HepG2 (cell line): ENCODE results near the gene ZKSCAN5. TPM values are rescaled to one million over a fixed set of nuclear protein-coding genes. Genes with fewer than 3 reads are reported as not detected.
A peak's percentile ranks its signal among the peaks of the same experiment; 100 is the strongest.

Experiments
- ATAC-seq: fragments of 200-7000 bp; cut with Tn5 transposase; 3 replicates; pipeline ENCODE4 v1.9.1; 2020; ENCODE audit warnings: mild to moderate bottlenecking, moderate library complexity
- BruUV-seq: library from RNA; stranded (reverse); fragments of 400-500 nt; replicated peaks from 2 replicates; lab custom pipeline; 2021; lab: Mats Ljungman, UMichigan
- CTCF ChIA-PET: fragments of 300-600 bp; formaldehyde crosslinking; extraction: SDS; loops from one replicate; lab custom pipeline; 2021; ENCODE audit warnings: low total read pairs, inconsistent platforms, low intra/inter-chr PET ratio; lab: Yijun Ruan, JAX
- POLR2A ChIA-PET: fragments of 350-600 bp; sonication (Branson Sonifier 250); formaldehyde crosslinking; loops from one replicate; lab custom pipeline; 2020; ENCODE audit warnings: antibody characterized with exemption, inconsistent platforms; lab: Yijun Ruan, JAX
- DNase-seq: peaks from one replicate; pipeline ENCODE4 v3.0.0-alpha.2; 2015; ENCODE audit warnings: low spot score
- FAIRE-seq: peaks from 3 replicates; lab custom pipeline; 2011; peaks lifted over from hg19 to GRCh38; lab: Jason Lieb, UNC
- H2AFZ ChIP-seq: one replicate; pipeline ENCODE4 v1.6.1; 2011; ENCODE audit warnings: low read length, inconsistent platforms
- H3K27ac ChIP-seq: fragments of 300-600 bp; 3 replicates; pipeline ENCODE4 v1.8.0; 2011; ENCODE audit warnings: mixed run types, mild to moderate bottlenecking, mixed read lengths, low read length, inconsistent platforms; ENCODE audit not compliant: insufficient read depth; ENCODE audit errors: extremely low read length
- H3K27me3 ChIP-seq, 2 experiments: fragments of 200-600 bp in 1 of 2; 2 replicates in 1 of 2; 3 replicates in 1 of 2; pipeline versions ENCODE4 v1.6.0 to v1.8.0; 2011; ENCODE audit warnings: low read length in 2 of 2, mild to moderate bottlenecking in 2 of 2, moderate library complexity in 2 of 2, inconsistent platforms in 1 of 2; ENCODE audit not compliant: insufficient read depth in 2 of 2, control insufficient read depth in 1 of 2
- H3K36me3 ChIP-seq, 2 experiments: fragments of 200-600 bp in 1 of 2; replicated peaks in 1 of 2; 2 replicates in 1 of 2; 3 replicates in 1 of 2; pipeline versions ENCODE4 v1.5.1 to v1.8.0; 2011; ENCODE audit warnings: low read length in 2 of 2, inconsistent platforms in 1 of 2; ENCODE audit not compliant: insufficient read depth in 2 of 2, control insufficient read depth in 1 of 2
- H3K4me1 ChIP-seq: 2 replicates; pipeline ENCODE4 v1.5.1; 2012; ENCODE audit warnings: low read length, inconsistent platforms; ENCODE audit not compliant: insufficient read depth
- H3K4me2 ChIP-seq: 2 replicates; pipeline ENCODE4 v1.6.0; 2011; ENCODE audit warnings: low read depth, low read length, inconsistent platforms
- H3K4me3 ChIP-seq, 3 experiments: fragments of 200-600 bp in 1 of 3; sonication (generic), shearing (Covaris generic) in 1 of 3; replicated peaks in 1 of 3; 2 replicates each; pipeline ENCODE4 v1.5.1; 2011 to 2016; ENCODE audit warnings: low read length in 3 of 3, inconsistent platforms in 2 of 3, low read depth in 2 of 3, mild to moderate bottlenecking in 2 of 3, control low read depth in 1 of 3, mixed read lengths in 1 of 3; ENCODE audit not compliant: insufficient read depth in 1 of 3
- H3K79me2 ChIP-seq: one replicate; pipeline ENCODE4 v1.6.1; 2011; ENCODE audit warnings: low read length, inconsistent platforms; ENCODE audit not compliant: insufficient read depth
- H3K9ac ChIP-seq: 2 replicates; pipeline ENCODE4 v1.6.0; 2011; ENCODE audit warnings: mild to moderate bottlenecking, low read depth, low read length, inconsistent platforms; ENCODE audit not compliant: insufficient read depth
- H3K9me3 ChIP-seq: 2 replicates; pipeline ENCODE4 v1.5.1; 2012; ENCODE audit warnings: mild to moderate bottlenecking, low read length
- H4K20me1 ChIP-seq: 2 replicates; pipeline ENCODE4 v1.6.0; 2011; ENCODE audit warnings: inconsistent platforms, mild to moderate bottlenecking, low read length, moderate library complexity; ENCODE audit not compliant: insufficient read depth
- MAFF ChIP-seq: IDR thresholded peaks from 2 replicates; pipeline ENCODE4 v1.6.1; 2011; ENCODE audit warnings: low read depth, low read length, improper control_type of control experiment
- MAFK ChIP-seq, 2 experiments: IDR thresholded peaks in 1 of 2; conservative IDR thresholded peaks in 1 of 2; 2 replicates each; pipeline ENCODE4 v1.6.1; 2011; ENCODE audit warnings: improper control_type of control experiment in 2 of 2, low read length in 2 of 2
- REST ChIP-seq, 2 experiments: IDR thresholded peaks; 2 replicates each; pipeline ENCODE4 v1.6.1; 2011 to 2012; ENCODE audit warnings: low read length in 2 of 2, borderline replicate concordance in 1 of 2, low read depth in 1 of 2, mild to moderate bottlenecking in 1 of 2, moderate library complexity in 1 of 2
- ZNF629 ChIP-seq: sonication (generic); formaldehyde crosslinking; conservative IDR thresholded peaks from 2 replicates; pipeline ENCODE4 v1.5.0; 2020; ENCODE audit warnings: missing genetic modification reagents
- WGBS: methylation state at CpG from one replicate; pipeline ENCODE4 v1.1.6; 2017; ENCODE audit warnings: low lambda C conversion rate; 5-methylcytosine and 5-hydroxymethylcytosine counted together
- in situ Hi-C: cut with HindIII; loops from 2 replicates; pipeline ENCODE4 v1.10.0; 2017; ENCODE audit warnings: low pct_unique_long_range_greater_than_20kb; ENCODE audit not compliant: extremely low pct_ligation_motif_present
- intact Hi-C: fragments of 100-400 bp; cut with micrococcal nuclease; formaldehyde crosslinking; loops from one replicate; pipeline ENCODE4 v1.10.0; 2022; ENCODE audit not compliant: unreplicated experiment
- polyA plus RNA-seq, 8 experiments: library from polyadenylated mRNA; depleted of rRNA in 3 of 8; stranded (reverse) in 7 of 8; unstranded in 1 of 8; fragments of >200 nt; fragmentation: Illumina TruSeq in 4 of 8; extraction: Trizol in 4 of 8; gene quantifications; 2 replicates each; pipeline versions ENCODE4 v1.2.1 to v1.2.3, GENCODE V29; 2011 to 2016; ENCODE audit warnings: low read depth in 4 of 8, missing spikeins in 1 of 8, mixed read lengths in 1 of 8; ENCODE audit not compliant: insufficient read depth in 1 of 8
- total RNA-seq, 5 experiments: library from RNA; depleted of rRNA; stranded (reverse); fragments of >200 nt; fragmentation: Illumina TruSeq; extraction: Trizol; gene quantifications; 2 replicates each; pipeline ENCODE4 v1.2.3, GENCODE V29; 2016; ENCODE audit warnings: low read depth in 1 of 5

ZKSCAN5 gene
- total and polyA plus RNA-seq, 2 of the 13 experiments (the other 11 are each of a cell fraction or from before 2014, with no cell fraction given), result 5.5 to 11.7 TPM

GRCh38 chr7:99557196-99557607 lies 52.7 kb downstream of the ZKSCAN5 start:
- no peak overlapping the region for H2AFZ ChIP-seq
- DNase-seq (no peak), FAIRE-seq (no peak), ATAC-seq (no peak)
- H3K9ac ChIP-seq, result peak overlapping the region; percentile 100
- H3K4me1 ChIP-seq, result peaks cover 42% of the 10 kb centered on the region
- BruUV-seq, result no TSS peak
- H3K27ac ChIP-seq, result peak overlapping the region; percentile 95
- TF ChIP-seq MAFF, result peak; percentile 96
- TF ChIP-seq ZNF629 (CRISPR knock-in tag), result no peak
- peak; percentile 92 to 97 for TF ChIP-seq MAFK (conservative IDR thresholded peaks at IDR 0.05 in 1 of 2, IDR thresholded peaks at IDR 0.05 in 1 of 2; ENCODE audit: low read length in 2 of 2)
- peak in 1 of 2 experiments; percentile 87 for TF ChIP-seq REST (IDR thresholded peaks at IDR 0.05; ENCODE audit: borderline replicate concordance in 1 of 2, low read depth in 1 of 2, low read length in 2 of 2)
- H3K4me2 ChIP-seq, result peak overlapping the region; percentile 88
- ChIA-PET POLR2A (interaction anchor here (0.6 to 3.6 kb wide), 5 partner anchors 23 to 373 kb away, joined by 3 to 42 read pairs (median 13); partner anchors contain the start of genes ZKSCAN5 and ZNF394), CTCF (no interaction called here)
- peak overlapping the region; percentile 87 to 99 (median 98); a peak in 5 of 6 replicates for H3K4me3 ChIP-seq
- H3K27me3 ChIP-seq, result no peaks in the 10 kb centered on the region; a peak in 1 of 5 replicates
- intact Hi-C loops (loop anchor here (5.0 kb wide), 1 partner anchor 55 kb away; the partner anchor contains the start of genes ZKSCAN5 and ZNF394), in situ Hi-C loops (no loop called here)
- H3K9me3 ChIP-seq, result no peaks in the 10 kb centered on the region
- peaks cover 11 to 35% of the 10 kb centered on the region in 2 experiments for H3K36me3 ChIP-seq
- peaks cover 46% of the 10 kb centered on the region for H3K79me2 ChIP-seq
- 83% methylated on average over 4 of the region's 4 CpGs for WGBS
- H4K20me1 ChIP-seq, result peaks cover 5% of the 10 kb centered on the region; the same call in 1 of the 2 replicates
